GM18909 (cell line): ENCODE measurements around the gene IL22RA2.
A peak's percentile ranks its signal among the peaks of the same experiment; 100 is the strongest.
"Not testable (repeated sequence)": the region's sequence is repeated elsewhere in the genome, so short reads cannot be mapped to it uniquely, and the experiment has no call there.

Experiments
- ATAC-seq: cut with Tn5 transposase; IDR thresholded peaks from one replicate; pipeline ENCODE4 v1.9.1; 2021; ENCODE audit warnings: mild to moderate bottlenecking; ENCODE audit not compliant: unreplicated experiment, poor library complexity

IL22RA2 gene

DNA sequence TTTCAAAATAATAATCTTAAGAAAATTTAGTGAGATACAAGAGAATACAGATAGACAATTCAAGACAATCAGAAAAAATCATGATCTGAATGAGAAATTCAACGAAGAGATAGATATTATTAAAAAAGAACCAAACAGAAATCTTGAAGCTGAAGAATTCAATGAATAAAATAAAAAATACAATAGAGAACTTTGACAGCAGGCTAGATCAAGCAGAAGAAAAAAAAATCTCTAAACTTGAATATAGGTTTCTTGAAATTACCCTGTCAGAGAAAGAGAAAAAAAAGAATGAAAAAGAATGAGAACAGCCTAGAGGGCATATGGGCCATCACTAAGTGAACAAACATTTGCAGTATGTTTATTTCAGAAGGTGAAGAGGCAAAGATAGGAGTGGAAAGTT is 39.0 kb downstream of the IL22RA2 start:
- no peak for ATAC-seq

DNA sequence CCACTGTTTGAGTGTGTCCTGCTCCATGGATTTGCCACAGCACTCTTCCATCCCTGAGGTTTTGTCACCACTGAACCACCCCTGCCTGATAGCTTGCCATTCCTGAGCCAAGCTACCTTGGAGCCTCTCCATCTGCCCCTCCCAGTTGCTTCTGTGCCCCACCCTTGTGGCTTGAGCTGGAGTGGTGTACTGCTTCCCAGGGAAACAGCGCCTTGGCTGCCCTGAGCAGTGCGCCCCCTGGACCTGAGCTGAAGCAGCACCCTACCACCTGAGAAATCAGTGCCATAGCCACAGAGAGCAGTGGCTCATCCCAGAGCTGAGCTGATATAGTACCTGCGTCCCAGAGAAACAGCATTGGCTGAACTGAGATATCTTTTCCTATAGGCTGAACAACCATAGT is 40.3 kb downstream of the IL22RA2 start:
- no peak for ATAC-seq

DNA sequence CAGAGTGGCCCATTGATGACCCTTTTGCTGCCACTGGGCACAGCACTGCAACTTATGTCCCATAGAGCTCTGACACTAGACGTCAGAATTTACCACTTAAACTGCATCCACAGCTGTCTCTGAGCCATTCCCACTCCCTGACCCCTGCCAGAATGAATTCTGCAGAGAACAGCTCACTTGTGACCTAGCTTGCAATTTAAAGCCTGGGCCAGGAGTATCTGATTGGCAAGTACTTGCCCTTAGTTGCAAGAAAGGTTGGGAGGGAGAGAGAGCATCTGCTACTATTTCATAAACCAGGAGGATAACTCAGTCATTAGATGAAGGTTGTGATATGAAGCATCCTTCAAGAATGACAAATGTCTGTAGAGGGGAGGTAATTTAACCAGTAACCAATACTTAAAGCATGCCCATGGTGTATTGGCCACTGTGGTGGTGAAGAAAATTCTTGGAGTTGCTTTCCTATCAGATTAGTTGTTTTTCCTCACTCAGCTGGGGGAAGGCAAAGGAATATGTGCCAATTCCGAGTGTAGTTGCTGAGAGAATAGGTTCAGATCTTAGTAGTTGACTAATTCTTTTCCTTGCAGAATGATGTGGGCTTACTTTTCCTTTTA is 46.5 kb downstream of the IL22RA2 start:
- ATAC-seq = no peak

DNA sequence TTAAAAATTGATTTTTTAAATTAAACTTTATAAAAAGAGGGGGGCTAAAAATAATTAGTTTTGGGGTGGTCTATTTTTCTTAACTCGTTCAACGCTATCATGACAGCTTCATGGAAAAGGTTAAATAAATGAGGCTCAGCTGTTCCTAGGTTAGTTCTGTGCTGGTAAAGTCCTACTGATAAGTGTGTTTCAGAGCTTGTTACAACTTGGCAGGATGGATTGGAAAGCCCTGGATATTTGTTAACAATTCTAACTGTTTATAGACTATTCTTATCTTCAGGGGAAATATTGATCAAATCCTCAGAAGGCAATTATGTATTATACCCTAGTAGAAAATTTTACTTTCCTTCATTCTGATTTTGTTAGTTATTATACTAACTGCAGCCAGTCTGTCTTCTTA is 50.4 kb downstream of the IL22RA2 start:
- ATAC-seq = no peak

DNA sequence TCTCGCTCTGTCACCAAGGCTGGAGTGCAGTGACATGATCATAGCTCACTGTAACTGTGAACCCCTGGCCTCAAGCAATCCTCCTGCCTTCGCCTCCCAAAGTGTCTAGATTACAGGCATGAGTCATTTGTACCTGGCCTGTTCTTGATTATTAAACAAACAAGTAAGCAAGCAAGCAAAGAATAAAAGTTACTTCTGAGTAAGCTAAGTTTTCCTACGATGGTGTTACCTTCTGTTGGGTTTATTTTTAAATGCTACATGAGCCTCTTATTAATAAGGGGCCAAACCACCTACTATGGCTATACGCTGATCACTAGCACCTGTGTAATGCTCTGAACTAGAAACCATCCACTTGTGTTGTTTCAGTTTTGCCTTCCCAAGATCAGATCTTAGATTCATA is 50.8 kb downstream of the IL22RA2 start:
- peak; percentile 48 for ATAC-seq

DNA sequence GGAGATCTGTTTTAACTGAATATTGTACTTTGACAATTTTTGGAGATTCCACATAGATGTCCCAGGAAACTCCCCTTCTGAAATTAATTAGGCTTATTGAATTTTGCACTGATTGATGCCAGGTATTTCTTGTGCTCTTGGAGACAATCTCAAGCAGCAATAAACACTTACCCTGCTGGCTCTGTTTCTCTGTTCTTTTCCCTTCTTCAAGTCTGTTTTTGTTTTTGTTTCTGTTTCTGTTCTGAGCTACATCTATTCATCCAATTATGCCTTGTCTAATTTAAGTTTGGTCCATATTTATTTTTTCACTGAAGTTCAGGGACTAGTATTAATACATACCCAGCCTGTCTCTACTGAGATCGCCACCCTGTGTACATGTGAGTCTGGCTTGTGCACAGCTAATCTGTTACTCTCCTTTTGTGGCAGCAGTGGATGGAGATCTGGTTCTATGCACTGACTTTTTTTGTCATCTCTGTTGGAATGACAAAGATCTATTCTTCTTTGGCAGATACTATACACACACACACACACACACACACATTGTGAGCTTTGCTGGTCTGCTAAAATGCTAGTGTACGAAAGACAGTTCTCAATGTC is 51.9 kb downstream of the IL22RA2 start:
- ATAC-seq = no peak

DNA sequence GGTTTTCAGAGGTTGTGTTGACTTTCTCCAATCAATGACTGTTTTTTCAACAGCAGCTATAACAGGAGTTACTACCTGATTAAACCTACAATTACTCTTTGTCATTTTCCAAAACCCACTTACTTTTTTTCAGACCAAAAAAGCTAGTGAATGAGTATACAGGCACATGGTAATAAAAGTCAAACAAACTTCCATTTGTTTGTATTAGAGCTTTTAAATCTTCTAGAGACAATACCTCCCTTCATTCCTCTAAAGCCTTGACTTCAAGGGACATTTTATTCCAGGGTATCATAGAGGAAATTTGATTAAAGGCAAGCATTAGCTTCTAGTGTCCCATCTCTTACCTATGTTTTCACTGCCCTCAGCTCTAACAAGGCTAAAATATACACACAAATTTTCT is 52.7 kb downstream of the IL22RA2 start:
- no peak for ATAC-seq

DNA sequence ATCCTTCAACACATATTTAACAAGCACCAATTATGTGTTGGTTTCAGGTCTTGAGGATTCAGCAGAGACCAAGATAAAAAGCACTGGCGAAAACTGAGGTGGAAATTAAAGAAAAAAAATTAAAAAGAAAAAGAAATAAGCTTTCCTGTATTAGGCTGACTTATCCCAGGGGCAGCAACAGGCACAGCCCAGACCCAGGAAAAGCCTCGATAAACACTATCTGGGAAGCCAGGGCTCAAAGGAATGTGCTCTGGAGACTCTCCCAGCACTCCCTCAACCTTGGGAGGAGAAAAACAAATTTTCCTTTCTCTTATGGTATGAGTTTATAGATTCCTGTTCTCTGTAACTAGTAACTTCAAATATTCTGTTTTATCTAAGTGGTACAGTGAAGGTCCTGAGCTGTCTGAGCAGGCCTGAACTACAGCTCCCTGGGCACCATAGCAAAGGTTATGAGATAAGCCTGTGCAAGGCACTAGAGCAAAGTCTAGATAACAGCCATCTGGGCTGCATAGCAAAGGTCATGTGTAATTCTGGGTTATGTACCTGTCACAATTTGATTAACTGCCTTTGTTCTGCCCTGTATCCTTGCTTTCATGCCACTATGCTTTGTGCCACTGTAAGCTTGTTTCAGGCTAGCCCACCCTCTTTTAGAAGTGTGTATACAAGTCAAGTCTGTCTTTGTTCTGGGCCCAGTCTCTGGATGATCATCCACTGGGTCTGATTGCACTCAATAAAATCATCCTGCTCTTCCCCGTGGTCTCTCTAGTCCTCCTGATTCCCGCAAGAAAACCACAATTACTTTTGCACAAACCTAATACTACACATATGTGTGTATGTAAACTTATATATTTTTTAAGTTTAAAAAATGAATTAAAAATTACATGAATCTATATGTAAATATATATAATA is 54.0 kb downstream of the IL22RA2 start:
- ATAC-seq = no peak

DNA sequence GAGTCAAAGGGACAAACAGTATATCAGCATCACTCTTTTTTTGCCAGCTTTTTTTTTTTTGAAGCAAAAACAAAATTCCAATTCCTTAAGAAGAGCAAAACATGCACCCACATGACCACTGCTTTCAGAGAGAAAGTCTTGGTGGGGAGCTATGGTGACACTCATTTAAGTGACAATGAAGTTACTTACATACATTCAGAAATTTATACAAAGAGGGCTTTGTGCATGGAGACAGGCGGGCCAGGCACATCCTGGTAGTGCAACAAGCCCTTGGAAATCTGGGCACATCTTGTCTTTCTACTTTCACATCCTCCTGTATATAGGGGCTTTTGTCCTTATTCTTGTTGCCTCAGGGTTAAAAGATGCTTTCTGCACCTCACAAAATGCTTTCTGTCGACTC is 55.9 kb downstream of the IL22RA2 start:
- ATAC-seq = no peak

DNA sequence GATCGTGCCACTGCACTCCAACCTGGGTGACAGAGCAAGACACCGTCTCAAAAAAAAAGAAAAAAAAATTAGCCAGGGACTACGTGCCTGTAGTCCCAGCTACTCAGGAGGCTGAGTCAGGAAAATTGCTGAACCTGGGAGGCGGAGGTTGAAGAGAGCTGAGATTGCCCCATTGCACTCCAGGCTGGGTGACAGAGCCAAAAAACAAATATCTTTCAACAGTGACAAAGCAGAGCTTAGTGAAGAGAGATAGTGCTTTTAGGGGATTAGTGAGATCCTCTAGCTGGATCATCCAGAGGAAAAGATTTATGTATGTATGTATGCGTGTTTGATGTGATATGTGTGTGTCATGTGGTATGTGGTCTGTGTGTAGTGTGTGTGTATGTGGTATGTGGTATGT is 56.6 kb downstream of the IL22RA2 start:
- ATAC-seq = no peak

DNA sequence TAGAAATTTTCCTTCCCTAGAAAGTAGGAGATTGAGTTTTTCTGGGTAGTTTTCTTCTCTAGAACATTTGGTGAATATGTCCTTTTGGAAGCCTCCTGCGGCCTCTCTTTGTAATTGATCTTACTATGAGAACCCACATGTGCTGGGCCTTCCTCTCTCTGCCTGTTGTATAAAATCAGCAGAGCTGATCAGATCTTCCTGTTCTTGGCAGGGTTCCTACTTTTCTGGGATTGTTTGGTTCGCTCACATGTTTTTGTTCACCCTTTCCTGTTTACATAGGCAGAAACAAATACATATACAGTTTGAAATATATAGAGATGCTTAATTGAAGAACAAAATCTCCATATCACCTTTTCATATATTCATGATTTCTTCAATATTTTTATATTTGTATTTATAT is 57.8 kb downstream of the IL22RA2 start:
- no peak for ATAC-seq

DNA sequence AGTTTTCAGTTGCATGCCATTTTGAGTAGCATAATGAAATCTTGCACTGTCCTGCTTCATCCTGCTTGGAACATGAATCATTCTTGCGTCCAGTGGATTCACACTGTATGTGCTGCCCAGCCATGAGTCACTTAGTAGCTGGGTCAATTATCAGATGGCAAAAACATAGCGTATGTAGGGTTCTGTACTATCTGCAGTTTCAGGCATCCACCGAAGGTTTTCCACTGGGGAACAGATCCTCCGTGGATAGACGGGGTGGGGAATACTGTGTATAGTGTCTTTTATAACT is 61.4 kb downstream of the IL22RA2 start:
- no peak for ATAC-seq

DNA sequence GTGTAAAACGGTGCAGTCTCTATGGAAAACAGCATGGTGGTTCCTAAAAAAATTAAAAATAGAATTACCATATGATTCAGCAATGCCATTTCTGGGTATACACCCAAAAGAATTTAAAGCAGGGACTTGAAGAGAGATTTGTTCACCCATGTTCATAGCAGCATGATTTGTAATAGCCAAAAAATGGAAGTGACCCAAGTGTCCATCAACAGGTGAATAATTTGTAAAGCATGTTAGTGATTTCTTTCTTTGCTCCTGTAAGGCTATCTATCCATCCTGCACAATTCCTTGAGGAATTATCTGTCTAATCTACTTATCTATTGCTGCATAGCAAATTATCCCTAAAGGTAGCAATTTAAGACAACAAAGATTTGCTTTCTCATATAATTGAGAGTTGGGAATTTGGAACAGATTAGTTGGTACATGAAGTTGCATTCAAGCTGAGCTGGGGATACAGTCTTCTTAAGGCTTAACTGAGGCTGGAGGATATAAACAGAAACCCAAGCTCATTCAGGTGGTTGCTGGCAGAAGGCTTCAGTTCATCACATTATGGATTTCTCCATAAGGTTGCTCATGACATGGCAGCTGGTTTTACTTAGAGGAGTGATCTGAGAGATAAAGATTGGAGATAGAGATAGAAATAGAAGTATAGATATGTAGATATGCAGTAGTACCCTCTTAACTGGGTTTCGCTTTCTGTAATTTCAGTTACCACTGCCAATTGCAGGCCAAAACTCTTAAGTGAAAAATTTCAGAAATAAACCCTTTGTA is 62.0 kb downstream of the IL22RA2 start:
- ATAC-seq = no peak

DNA sequence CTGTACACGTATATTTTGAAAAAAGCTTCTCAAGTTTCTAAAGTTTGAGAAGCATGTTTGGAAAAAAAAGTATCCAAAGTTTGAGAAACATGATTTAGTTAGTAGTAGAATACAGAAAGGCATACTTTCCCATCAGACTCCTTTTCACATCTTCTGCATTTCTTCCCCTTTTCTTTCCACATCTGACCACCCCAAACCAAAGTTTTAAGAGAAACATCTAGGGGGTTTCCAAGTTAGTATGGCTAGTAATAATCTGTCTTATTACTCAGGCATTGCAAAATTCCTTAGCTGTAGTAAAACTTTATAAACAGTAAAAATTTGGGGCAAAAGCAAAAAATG is 65.7 kb downstream of the IL22RA2 start:
- no peak for ATAC-seq

DNA sequence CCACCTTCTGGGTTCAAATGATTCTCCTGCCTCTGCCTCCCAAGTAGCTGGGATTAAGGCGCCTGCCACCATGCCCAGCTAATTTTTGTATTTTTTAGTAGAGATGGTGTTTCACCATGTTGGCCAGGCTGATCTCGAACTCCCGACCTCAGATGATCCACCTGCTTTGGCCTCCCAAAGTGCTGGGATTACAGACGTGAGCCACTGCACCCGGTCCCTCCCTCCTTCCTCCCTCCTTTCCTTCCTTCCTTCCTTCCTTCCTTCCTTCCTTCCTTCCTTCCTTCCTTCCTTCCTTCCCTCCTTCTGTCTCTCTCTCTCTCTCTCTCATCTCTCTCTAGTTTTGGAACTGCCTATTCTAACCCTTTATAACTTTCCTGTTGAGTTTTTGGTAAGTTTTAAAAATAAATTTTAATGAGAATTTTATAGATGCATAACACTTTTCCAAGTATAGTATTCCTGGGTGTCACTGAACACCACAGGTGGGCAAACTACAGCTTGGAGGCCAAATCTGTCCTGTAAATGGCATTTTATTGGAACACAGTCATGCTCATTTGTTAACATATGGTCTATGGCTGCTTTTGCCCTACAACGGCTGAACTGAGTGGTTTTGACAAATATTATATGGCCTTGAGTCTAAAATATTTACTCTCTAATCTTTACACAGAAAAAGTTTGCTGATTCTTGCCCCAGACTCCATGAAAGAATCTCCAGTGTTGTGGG is 66.2 kb downstream of the IL22RA2 start:
- not testable (repeated sequence) for ATAC-seq

DNA sequence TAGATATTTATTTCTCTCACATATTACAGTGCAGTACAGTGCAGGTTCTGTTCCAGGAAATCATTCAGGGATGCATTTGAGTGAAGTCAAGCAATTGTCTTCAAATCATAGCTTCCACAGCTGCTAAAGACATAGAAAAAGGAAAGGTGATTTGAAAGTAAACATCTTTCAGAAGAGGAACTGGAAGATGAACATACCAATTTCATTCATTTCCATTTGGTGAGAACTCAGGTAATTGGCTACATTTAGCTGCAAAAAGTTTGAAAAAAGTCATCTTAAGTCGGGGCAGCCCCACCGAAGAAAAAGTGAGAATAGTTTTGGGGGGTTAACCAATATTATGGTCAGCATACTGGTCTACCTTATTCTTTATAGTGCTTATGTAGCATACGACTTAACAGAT is 67.3 kb downstream of the IL22RA2 start:
- peak; percentile 29 for ATAC-seq

DNA sequence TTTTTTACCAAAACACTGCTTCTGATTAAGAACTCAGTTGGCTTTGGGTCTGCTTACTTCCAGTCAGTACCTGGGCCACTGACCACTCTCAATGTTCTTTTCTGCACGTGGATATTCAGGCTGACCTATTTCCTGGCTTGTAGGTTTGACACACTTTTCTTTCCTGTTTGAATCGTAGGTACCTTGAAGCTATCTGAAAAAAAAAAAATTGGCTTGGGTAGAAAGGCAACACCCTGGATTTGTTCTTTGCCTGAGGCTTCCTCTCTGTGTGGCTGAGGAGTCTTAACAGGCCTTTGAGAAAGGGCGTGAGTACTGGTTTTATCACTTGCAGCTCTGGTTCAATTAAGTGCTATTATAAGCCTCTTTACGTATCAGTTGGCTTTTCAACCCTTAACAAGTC is 68.1 kb downstream of the IL22RA2 start:
- no peak for ATAC-seq

DNA sequence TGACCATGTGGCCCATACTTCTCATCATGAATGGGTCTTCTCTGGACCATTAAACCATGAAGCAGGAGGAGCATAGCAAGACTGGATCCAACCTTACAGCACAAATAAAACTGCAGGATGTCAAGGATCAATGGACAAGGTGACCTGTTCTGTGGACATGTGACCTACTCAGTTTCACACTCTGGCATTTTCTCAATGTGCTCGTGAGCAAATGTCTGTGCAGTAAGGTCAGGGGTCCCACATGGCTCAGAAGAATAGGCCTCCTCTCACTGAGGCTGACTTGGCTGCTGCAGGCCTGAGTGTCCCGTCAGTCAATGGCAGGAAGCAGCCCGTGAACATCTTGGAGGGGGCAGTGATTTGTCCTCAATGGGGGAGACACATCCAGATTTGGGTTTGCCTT is 68.5 kb downstream of the IL22RA2 start:
- ATAC-seq = no peak

DNA sequence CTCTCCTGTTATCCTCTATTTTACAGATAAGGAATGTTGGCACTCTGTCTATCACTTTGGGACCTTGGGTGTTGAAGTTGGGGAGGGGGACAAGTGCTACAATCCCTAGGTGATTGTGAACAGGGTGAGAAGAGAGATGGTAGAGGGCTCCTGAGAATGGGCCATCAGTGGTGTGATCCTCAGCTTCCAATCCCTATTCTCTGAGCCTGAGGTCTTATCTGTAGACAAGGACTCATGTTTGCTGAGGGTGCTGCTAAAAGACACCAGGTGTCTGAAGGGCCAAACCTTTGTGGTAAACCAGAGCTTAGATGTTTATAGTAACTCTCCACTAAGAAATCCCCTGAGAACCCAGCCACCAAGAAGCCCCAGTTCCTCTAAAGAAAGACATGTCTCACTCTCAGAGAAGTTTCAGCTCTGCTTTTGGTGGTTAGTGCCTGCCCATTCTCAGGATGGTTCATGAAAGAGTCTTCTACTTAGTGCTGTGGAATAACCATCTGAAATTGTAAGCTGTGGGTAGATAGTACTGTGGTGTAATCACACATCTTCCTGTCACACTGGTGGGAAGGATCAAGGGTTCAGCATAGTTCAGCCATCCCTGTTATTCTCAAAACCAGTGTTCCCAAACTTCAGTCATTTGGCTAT is 70.5 kb downstream of the IL22RA2 start:
- peak; percentile 86 for ATAC-seq
